CD4-positive, alpha-beta T cell treated with Interleukin-15 for 4 hours (primary cell): ENCODE measurements around the gene GZMB.
"Not testable (repeated sequence)": the region's sequence is repeated elsewhere in the genome, so short reads cannot be mapped to it uniquely, and the experiment has no call there.

Source experiments
- DNase-seq: peaks from one replicate; pipeline ENCODE4 v3.0.0-alpha.2; 2020; ENCODE audit warnings: low spot score

Gene GZMB

GRCh38 chr14:24634158-24634557 lies at the start of gene GZMB:
Gene GZMB (minus strand): TSS chr14:24634190. CDS start chr14:24634160, 30 bp downstream.
- peak; percentile 81 for DNase-seq

GRCh38 chr14:24681056-24681455 lies 47.1 kb upstream of the GZMB start:
- DNase-seq, result no peak

GRCh38 chr14:24680516-24680915 lies 46.5 kb upstream of the GZMB start:
- DNase-seq, result no peak

- peak; percentile 29 for DNase-seq
Measured at GRCh38 chr14:24679248-24679961, 45.4 kb upstream of the GZMB start.

- peak; percentile 91 for DNase-seq
Measured at GRCh38 chr14:24678801-24679247, 44.8 kb upstream of the GZMB start.

- DNase-seq, result no peak
Measured at GRCh38 chr14:24677956-24678355, 44.0 kb upstream of the GZMB start.

- peak; percentile 58 for DNase-seq
Measured at GRCh38 chr14:24674204-24674970, 40.4 kb upstream of the GZMB start.

- DNase-seq, result peak; percentile 91
Measured at GRCh38 chr14:24673534-24674203, 39.7 kb upstream of the GZMB start.

- DNase-seq, result no peak
Measured at GRCh38 chr14:24673059-24673458, 39.1 kb upstream of the GZMB start.

- DNase-seq, result peak; percentile 62
Measured at GRCh38 chr14:24670594-24670993, 36.6 kb upstream of the GZMB start.

- DNase-seq, result no peak
Measured at GRCh38 chr14:24669651-24670050, 35.7 kb upstream of the GZMB start.

GRCh38 chr14:24665440-24665991 lies 31.5 kb upstream of the GZMB start:
- DNase-seq, result peak; percentile 66

GRCh38 chr14:24664366-24664765 lies 30.4 kb upstream of the GZMB start:
- DNase-seq, result no peak

GRCh38 chr14:24662753-24663152 lies 28.8 kb upstream of the GZMB start:
- DNase-seq, result no peak

GRCh38 chr14:24659916-24660570 lies 26.1 kb upstream of the GZMB start:
- peak; percentile 19 for DNase-seq

- not testable (repeated sequence) for DNase-seq
Measured at GRCh38 chr14:24648361-24648760, 14.4 kb upstream of the GZMB start.

- DNase-seq, result no peak
Measured at GRCh38 chr14:24639905-24640304, 5.9 kb upstream of the GZMB start.

GRCh38 chr14:24639270-24639669 lies 5.3 kb upstream of the GZMB start:
- DNase-seq, result no peak

GRCh38 chr14:24633353-24633752 lies 637 bp downstream of the GZMB start:
- DNase-seq, result no peak

GRCh38 chr14:24632761-24633160 lies 1.2 kb downstream of the GZMB start:
- DNase-seq, result no peak

GRCh38 chr14:24632336-24632735 lies 1.7 kb downstream of the GZMB start:
- DNase-seq, result no peak

- DNase-seq, result no peak
Measured at GRCh38 chr14:24631749-24632335, 2.1 kb downstream of the GZMB start.
